B cell (primary cell): ENCODE data around the gene CRY2. TPM values are rescaled to one million over a fixed set of nuclear protein-coding genes. Genes with fewer than 3 reads are reported as not detected.

ENCODE experiments used
- ATAC-seq: fragments of 200-7000 bp; cut with Tn5 transposase; one replicate; pipeline ENCODE4 v1.10.0; 2021; ENCODE audit warnings: low read depth, mild to moderate bottlenecking, moderate number of reproducible peaks, moderate library complexity
- CTCF ChIA-PET: fragments of 350-600 bp; sonication (Branson Sonifier 250); formaldehyde crosslinking; loops from one replicate; lab custom pipeline; 2021; ENCODE audit warnings: antibody characterized with exemption, inconsistent platforms; lab: Charles Lee
- POLR2A ChIA-PET: fragments of 350-600 bp; sonication (Branson Sonifier 250); formaldehyde crosslinking; loops from one replicate; lab custom pipeline; 2021; ENCODE audit warnings: antibody characterized with exemption; lab: Charles Lee
- DNase-seq: peaks from one replicate; pipeline ENCODE4 v3.0.0; 2013
- H2AFZ ChIP-seq: 2 replicates; pipeline ENCODE4 v1.6.1; 2012; ENCODE audit warnings: mild to moderate bottlenecking, low read depth, low read length; ENCODE audit not compliant: insufficient read depth, poor library complexity, severe bottlenecking
- H3K27ac ChIP-seq, 2 donors: 1 replicate in 1 of 2; 2 replicates in 1 of 2; pipeline ENCODE4 v1.5.1; 2012 to 2013; ENCODE audit warnings: low read length in 2 of 2, mild to moderate bottlenecking in 2 of 2, moderate library complexity in 1 of 2
- H3K27me3 ChIP-seq, 4 experiments: fragments of 200-600 bp in 1 of 4; sonication (generic) in 1 of 4; replicated peaks in 1 of 4; 1 replicate in 2 of 4; 2 replicates in 2 of 4; pipeline versions ENCODE4 v1.6.1 to v1.7.0; 2013 to 2016; ENCODE audit warnings: low read length in 3 of 4, mild to moderate bottlenecking in 2 of 4, mixed read lengths in 1 of 4, moderate library complexity in 1 of 4; ENCODE audit not compliant: insufficient read depth in 4 of 4, control insufficient read depth in 3 of 4; ENCODE audit errors: control extremely low read depth in 1 of 4
- H3K36me3 ChIP-seq, 2 experiments: replicated peaks in 1 of 2; 1 replicate in 1 of 2; 2 replicates in 1 of 2; pipeline versions ENCODE4 v1.6.1 to v1.7.1; 2013; ENCODE audit warnings: low read length in 1 of 2; ENCODE audit not compliant: insufficient read depth in 2 of 2, control insufficient read depth in 1 of 2; ENCODE audit errors: control extremely low read depth in 1 of 2, extremely low read depth in 1 of 2
- H3K4me1 ChIP-seq, 2 donors: fragments of 200-600 bp in 1 of 2; sonication (generic) in 1 of 2; 1 replicate in 1 of 2; 2 replicates in 1 of 2; pipeline versions ENCODE4 v1.5.1 to v1.6.1; 2013 to 2017; ENCODE audit warnings: low read length in 2 of 2; ENCODE audit not compliant: control insufficient read depth in 2 of 2, insufficient read depth in 2 of 2
- H3K4me2 ChIP-seq: replicated peaks from 2 replicates; pipeline ENCODE3; 2012; ENCODE audit warnings: mild to moderate bottlenecking, low read depth, low read length; ENCODE audit not compliant: poor library complexity, severe bottlenecking
- H3K4me3 ChIP-seq, 5 experiments: fragments of 200-600 bp in 1 of 5; sonication (generic) in 1 of 5; 1 replicate in 3 of 5; 2 replicates in 2 of 5; pipeline versions ENCODE4 v1.5.1 to v1.7.0; 2011 to 2016; ENCODE audit warnings: low read length in 4 of 5, mild to moderate bottlenecking in 4 of 5, low read depth in 2 of 5, control low read depth in 1 of 5, moderate library complexity in 1 of 5; ENCODE audit not compliant: insufficient read depth in 1 of 5; ENCODE audit errors: control extremely low read depth in 1 of 5, extremely low read depth in 1 of 5
- H3K79me2 ChIP-seq: fragments of 200-600 bp; sonication (generic); one replicate; pipeline ENCODE4 v1.6.0; 2016; ENCODE audit warnings: low read length; ENCODE audit not compliant: control insufficient read depth, insufficient read depth
- H3K9ac ChIP-seq: fragments of 200-600 bp; sonication (generic); 2 replicates; pipeline ENCODE4 v1.6.1; 2017; ENCODE audit warnings: mild to moderate bottlenecking, low read length, moderate library complexity
- H3K9me3 ChIP-seq, 3 donors: one replicate each; pipeline versions ENCODE4 v1.6.1 to v1.7.1; 2013; ENCODE audit warnings: low read length in 2 of 3; ENCODE audit not compliant: control insufficient read depth in 2 of 3, insufficient read depth in 1 of 3; ENCODE audit errors: control extremely low read depth in 1 of 3
- H4K20me1 ChIP-seq: 2 replicates; pipeline ENCODE4 v1.6.0; 2012; ENCODE audit warnings: mild to moderate bottlenecking, low read length; ENCODE audit not compliant: insufficient read depth, control insufficient read depth, poor library complexity, severe bottlenecking
- H3K27ac Mint-ChIP-seq: one replicate; pipeline ENCODE4 v1.8.0; 2021; ENCODE audit warnings: mixed read lengths
- H3K27me3 Mint-ChIP-seq: one replicate; pipeline ENCODE4 v1.8.0; 2021; ENCODE audit warnings: mixed read lengths
- H3K4me1 Mint-ChIP-seq: one replicate; pipeline ENCODE4 v1.8.0; 2021; ENCODE audit warnings: mixed read lengths
- H3K4me3 Mint-ChIP-seq: one replicate; pipeline ENCODE4 v1.8.0; 2021; ENCODE audit warnings: mixed read lengths
- H3K9me3 Mint-ChIP-seq: one replicate; pipeline ENCODE4 v1.8.0; 2022; ENCODE audit warnings: mixed read lengths; ENCODE audit not compliant: insufficient read depth
- CTCF ChIP-seq: fragments of 200-600 bp; IDR thresholded peaks from one replicate; pipeline ENCODE4 v1.8.0; 2022; ENCODE audit warnings: antibody characterized with exemption, mild to moderate bottlenecking
- EZH2 ChIP-seq: IDR thresholded peaks from 2 replicates; pipeline ENCODE4 v1.6.1; 2012; ENCODE audit warnings: borderline replicate concordance, low read depth, mild to moderate bottlenecking, moderate library complexity, low read length; ENCODE audit not compliant: insufficient read depth, poor library complexity, severe bottlenecking
- WGBS: methylation state at CpG from one replicate; pipeline ENCODE4 v1.1.5; 2013; ENCODE audit warnings: missing lambda C conversion rate; ENCODE audit not compliant: insufficient coverage; 5-methylcytosine and 5-hydroxymethylcytosine counted together
- intact Hi-C: fragments of 100-400 bp; cut with micrococcal nuclease; formaldehyde crosslinking; loops from one replicate; pipeline ENCODE4 v1.10.0; 2022
- polyA plus RNA-seq: library from polyadenylated mRNA; depleted of rRNA; stranded (reverse); fragments of >200 nt; gene quantifications from 2 replicates; pipeline ENCODE4 v1.2.3, GENCODE V29; 2012
- total RNA-seq, 2 donors: library from RNA; stranded (reverse); fragments of 120-200 nt in 1 of 2; gene quantifications; 1 replicate in 1 of 2; 2 replicates in 1 of 2; pipeline versions ENCODE4 v1.2.3 to v1.2.4, GENCODE V29; 2013 to 2022

The CRY2 gene
- total and polyA plus RNA-seq, 2 donors (not counting 1 experiment from before 2014, with no cell fraction given): 20.4 to 65.1 TPM

GRCh38 chr11:45899086-45899447, 51.8 kb downstream of the CRY2 start:
- H3K4me1 Mint-ChIP-seq: peaks cover 12% of the 10 kb centered on the region
- Histone ChIP-seq H3K9ac (peak overlapping the region; percentile 66), H3K27me3 (peaks cover 0 to 47% (median 21%) of the 10 kb centered on the region in 4 experiments), H3K27ac (no peak overlapping the region), H2AFZ (peak overlapping the region; percentile 73), H4K20me1 (no peaks in the 10 kb centered on the region), H3K4me1 (peaks cover 12 to 17% of the 10 kb centered on the region in 2 donors), H3K9me3 (peaks cover 0 to 12% (median 0%) of the 10 kb centered on the region in 3 donors), H3K4me2 (peak overlapping the region; percentile 93), H3K36me3 (no peaks in the 10 kb centered on the region), H3K79me2 (no peaks in the 10 kb centered on the region), H3K4me3 (peak overlapping the region in 4 of 5 experiments; percentile 37 to 59 (median 50))
- H3K27ac Mint-ChIP-seq: no peak overlapping the region
- POLR2A ChIA-PET: interaction anchor here (0.6 to 1.2 kb wide), 2 partner anchors 31 to 957 kb away, joined by 3 to 4 read pairs; no protein-coding TSS in a partner anchor
- peaks cover 28% of the 10 kb centered on the region for H3K27me3 Mint-ChIP-seq
- intact Hi-C loops: loop anchor here (1.0 kb wide), 4 partner anchors 14 to 52 kb away; partner anchors contain the start of genes CRY2 and MAPK8IP1
- CTCF ChIA-PET: interaction anchor here (1.2 to 3.3 kb wide), 4 partner anchors 19 to 108 kb away, joined by 3 to 12 read pairs (median 4); partner anchors contain the start of gene PEX16
- peak overlapping the region; percentile 81 for H3K4me3 Mint-ChIP-seq
- TF ChIP-seq CTCF: no peak
- no peak for TF ChIP-seq EZH2
- no peak for ATAC-seq
- H3K9me3 Mint-ChIP-seq: no peaks in the 10 kb centered on the region
- WGBS: 13% methylated on average over 3 of the region's 3 CpGs
- no peak for DNase-seq
